Gastroesophageal sphincter (tissue), 4 donors: ENCODE data around the gene RNF114. TPM values are rescaled to one million over a fixed set of nuclear protein-coding genes. Genes with fewer than 3 reads are reported as not detected.

Experiments
- ATAC-seq: fragments of 150-250 bp; one replicate; pipeline ENCODE4 v1.9.1; 2016; ENCODE audit warnings: mild to moderate bottlenecking, moderate library complexity
- H3K27ac ChIP-seq, 4 donors: fragments of 200-600 bp; sonication (generic) in 3 of 4; 1 replicate in 3 of 4; 2 replicates in 1 of 4; pipeline ENCODE4 v1.5.1; 2016 to 2019
- H3K27me3 ChIP-seq: fragments of 200-600 bp; sonication (generic); one replicate; pipeline ENCODE4 v1.5.1; 2019
- H3K36me3 ChIP-seq, 2 donors: fragments of 200-600 bp; sonication (generic); one replicate each; pipeline ENCODE4 v1.5.1; 2019; ENCODE audit warnings: control low read depth in 1 of 2
- H3K4me1 ChIP-seq, 3 donors: fragments of 200-600 bp; sonication (generic); 1 replicate in 2 of 3; 2 replicates in 1 of 3; pipeline ENCODE4 v1.5.1; 2016 to 2019; ENCODE audit warnings: control low read depth in 2 of 3
- H3K4me3 ChIP-seq, 2 donors: fragments of 200-600 bp; sonication (generic); one replicate each; pipeline ENCODE4 v1.5.1; 2019; ENCODE audit warnings: mild to moderate bottlenecking in 1 of 2, moderate library complexity in 1 of 2
- H3K9me3 ChIP-seq, 3 donors: fragments of 200-600 bp; sonication (generic); one replicate each; pipeline ENCODE4 v1.5.1; 2017 to 2019; ENCODE audit warnings: control low read depth in 2 of 3
- CTCF ChIP-seq, 4 experiments: fragments of 200-600 bp in 2 of 4; fragments of 450-650 bp in 2 of 4; sonication (generic) in 1 of 4; IDR thresholded peaks; one replicate each; pipeline ENCODE4 v1.5.1; 2017 to 2019; ENCODE audit warnings: antibody characterized with exemption in 4 of 4, mild to moderate bottlenecking in 2 of 4, moderate library complexity in 2 of 4
- EP300 ChIP-seq: sonication (generic); formaldehyde crosslinking; IDR thresholded peaks from one replicate; pipeline ENCODE4 v1.6.1; 2017; ENCODE audit warnings: antibody characterized with exemption, mild to moderate bottlenecking
- POLR2A ChIP-seq, 2 donors: fragments of 450-650 bp; IDR thresholded peaks; one replicate each; pipeline ENCODE4 v1.6.1; 2017; ENCODE audit warnings: antibody characterized with exemption in 2 of 2, mild to moderate bottlenecking in 2 of 2, moderate library complexity in 1 of 2
- POLR2AphosphoS5 ChIP-seq: sonication (generic); formaldehyde crosslinking; IDR thresholded peaks from one replicate; pipeline ENCODE4 v1.6.1; 2017; ENCODE audit warnings: antibody characterized with exemption
- WGBS, 2 donors: methylation state at CpG; one replicate each; pipeline ENCODE4 v1.1.5; 2018; ENCODE audit warnings: low coverage in 1 of 2; 5-methylcytosine and 5-hydroxymethylcytosine counted together
- total RNA-seq, 4 donors: library from RNA; depleted of rRNA; stranded (reverse); fragments of >200 nt; gene quantifications; one replicate each; pipeline ENCODE4 v1.1.0, GENCODE V29; 2016

RNF114 gene
- total RNA-seq, 4 donors from 2014 or later: 80.3 to 109 (median 101) TPM

DNA sequence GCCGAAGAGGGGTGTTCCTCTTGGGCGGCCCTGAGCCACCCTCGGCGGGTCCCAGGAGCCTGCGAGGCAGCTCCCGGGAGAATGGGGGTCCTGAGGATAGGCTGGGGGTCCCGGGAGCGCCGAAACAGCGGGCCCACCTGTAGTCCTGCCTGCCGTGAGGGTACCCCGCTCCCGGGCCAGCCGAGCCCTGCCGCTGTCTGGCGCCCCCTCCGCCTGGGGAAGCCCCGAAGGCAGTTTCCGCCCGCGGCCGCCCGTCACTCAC, 21.1 kb upstream of the RNF114 start:
- WGBS, 2 donors: no CpG with 5 or more reads among the region's 23 CpGs
- TF ChIP-seq POLR2AphosphoS5: no peak
- no peak for TF ChIP-seq CTCF (IDR thresholded peaks at IDR 0.05)
- no peak for TF ChIP-seq POLR2A (IDR thresholded peaks at IDR 0.05)
- no peak for TF ChIP-seq EP300
- Histone ChIP-seq H3K27me3 (no peaks in the 10 kb centered on the region), H3K4me3 (peak overlapping the region; percentile 83 to 98), H3K4me1 (peaks cover 0 to 63% (median 19%) of the 10 kb centered on the region in 3 donors), H3K36me3 (peaks cover 0 to 3% of the 10 kb centered on the region in 2 donors), H3K9me3 (no peaks in the 10 kb centered on the region), H3K27ac (peak overlapping the region; percentile 82 to 98 (median 97))
- ATAC-seq: peak; percentile 13

GRCh38 chr20:49915380-49916145, 20.6 kb upstream of the RNF114 start, which contains the start of gene SPATA2:
Gene SPATA2, minus strand, starts transcription at chr20:49915529. Its CDS starts 7,039 bp downstream, at chr20:49908490.
- WGBS, 2 donors: 0% methylated on average over 14 to 37 of the region's 69 CpGs
- no peaks in the 10 kb centered on the region for H3K27me3 ChIP-seq
- peak within 1 kb of the TSS; percentile 83 to 98 for H3K4me3 ChIP-seq
- TF ChIP-seq POLR2A (IDR thresholded peaks at IDR 0.05) (peak; percentile 78 to 85), EP300 (no peak), POLR2AphosphoS5 (peak; percentile 76), CTCF (IDR thresholded peaks at IDR 0.05) (no peak)
- peaks cover 0 to 58% (median 19%) of the 10 kb centered on the region in 3 donors for H3K4me1 ChIP-seq
- peak within 1 kb of the TSS; percentile 82 to 98 (median 97) for H3K27ac ChIP-seq
- no peaks in the 10 kb centered on the region for H3K36me3 ChIP-seq
- peak; percentile 97 for ATAC-seq
- H3K9me3 ChIP-seq: no peaks in the 10 kb centered on the region

- no peaks in the 10 kb centered on the region for H3K9me3 ChIP-seq
- no peaks in the 10 kb centered on the region for H3K27me3 ChIP-seq
- peaks cover 0 to 51% (median 19%) of the 10 kb centered on the region in 3 donors for H3K4me1 ChIP-seq
- peak overlapping the region; percentile 83 to 98 for H3K4me3 ChIP-seq
- no peak for ATAC-seq
- WGBS, 2 donors: 29 to 40% methylated on average over 16 to 17 of the region's 19 CpGs
- TF ChIP-seq POLR2A (IDR thresholded peaks at IDR 0.05): no peak
- TF ChIP-seq EP300: no peak
- no peak for TF ChIP-seq CTCF (IDR thresholded peaks at IDR 0.05)
- no peak for TF ChIP-seq POLR2AphosphoS5
- no peaks in the 10 kb centered on the region for H3K36me3 ChIP-seq
- H3K27ac ChIP-seq: peak overlapping the region; percentile 82 to 98 (median 97)
Observed at GRCh38 chr20:49916146-49917002, 19.8 kb upstream of the RNF114 start.

- no peaks in the 10 kb centered on the region for H3K36me3 ChIP-seq
- peaks cover 0 to 33% (median 12%) of the 10 kb centered on the region in 3 donors for H3K4me1 ChIP-seq
- no peak overlapping the region for H3K27ac ChIP-seq
- no peak overlapping the region for H3K4me3 ChIP-seq
- TF ChIP-seq POLR2AphosphoS5 (no peak), EP300 (no peak), CTCF (IDR thresholded peaks at IDR 0.05) (no peak), POLR2A (IDR thresholded peaks at IDR 0.05) (no peak)
- ATAC-seq: no peak
- 75 to 82% methylated on average over 1 to 3 of the region's 3 CpGs for WGBS, 2 donors
- H3K27me3 ChIP-seq: no peaks in the 10 kb centered on the region
- H3K9me3 ChIP-seq: no peaks in the 10 kb centered on the region
Observed at GRCh38 chr20:49918446-49918845, 17.8 kb upstream of the RNF114 start.
